IPS-18a (cell line): ENCODE results near the gene NLRX1.
"Not testable (repeated sequence)": the region's sequence is repeated elsewhere in the genome, so short reads cannot be mapped to it uniquely, and the experiment has no call there.

Source experiments
- H3K27ac ChIP-seq: one replicate; pipeline ENCODE4 v1.5.1; 2013; ENCODE audit warnings: low read length
- H3K27me3 ChIP-seq: one replicate; pipeline ENCODE4 v1.6.1; 2013; ENCODE audit warnings: mild to moderate bottlenecking, low read length; ENCODE audit not compliant: control insufficient read depth, insufficient read depth
- H3K36me3 ChIP-seq: one replicate; pipeline ENCODE4 v1.6.1; 2013; ENCODE audit warnings: low read depth, low read length; ENCODE audit not compliant: control insufficient read depth
- H3K4me1 ChIP-seq: one replicate; pipeline ENCODE4 v1.6.1; 2013; ENCODE audit warnings: low read depth, low read length; ENCODE audit not compliant: control insufficient read depth
- H3K4me3 ChIP-seq: one replicate; pipeline ENCODE4 v1.5.1; 2013; ENCODE audit warnings: low read length
- H3K9ac ChIP-seq: one replicate; pipeline ENCODE4 v1.6.1; 2013; ENCODE audit warnings: mild to moderate bottlenecking, low read length, moderate library complexity
- H3K9me3 ChIP-seq: one replicate; pipeline ENCODE4 v1.6.1; 2013; ENCODE audit warnings: low read depth, low read length; ENCODE audit not compliant: control insufficient read depth

Gene NLRX1

GRCh38 chr11:119223856-119224255 is 55.3 kb downstream of the NLRX1 start:
- H3K9ac ChIP-seq = no peak overlapping the region
- H3K4me3 ChIP-seq = no peak overlapping the region
- no peaks in the 10 kb centered on the region for H3K36me3 ChIP-seq
- no peaks in the 10 kb centered on the region for H3K27me3 ChIP-seq
- no peak overlapping the region for H3K27ac ChIP-seq
- no peaks in the 10 kb centered on the region for H3K4me1 ChIP-seq
- no peaks in the 10 kb centered on the region for H3K9me3 ChIP-seq

- not testable (repeated sequence) for H3K4me3 ChIP-seq, H3K27ac ChIP-seq
These were observed 60.2 kb downstream of the NLRX1 start for GRCh38 chr11:119228535-119229287.

GRCh38 chr11:119229288-119229672 is 60.8 kb downstream of the NLRX1 start:
- Histone ChIP-seq H3K9me3 (no peaks in the 10 kb centered on the region), H3K4me3 (no peak overlapping the region), H3K9ac (no peak overlapping the region), H3K27ac (no peak overlapping the region), H3K27me3 (no peaks in the 10 kb centered on the region), H3K4me1 (no peaks in the 10 kb centered on the region), H3K36me3 (peaks cover 15% of the 10 kb centered on the region)

More at GRCh38 chr11:119228535-119229287, 60.2 kb downstream of the NLRX1 start:
- not testable (repeated sequence) for H3K27me3 ChIP-seq, H3K9ac ChIP-seq, H3K4me1 ChIP-seq, H3K9me3 ChIP-seq
- H3K36me3 ChIP-seq = peaks cover 14% of the 10 kb centered on the region

GRCh38 chr11:119229741-119230140 is 61.2 kb downstream of the NLRX1 start:
- H3K9me3 ChIP-seq = no peaks in the 10 kb centered on the region
- H3K27ac ChIP-seq = no peak overlapping the region
- H3K4me3 ChIP-seq = no peak overlapping the region
- peaks cover 15% of the 10 kb centered on the region for H3K36me3 ChIP-seq
- no peaks in the 10 kb centered on the region for H3K4me1 ChIP-seq
- no peak overlapping the region for H3K9ac ChIP-seq
- H3K27me3 ChIP-seq = no peaks in the 10 kb centered on the region
